GM12891 (cell line): ENCODE results near the gene GOLGA8T.
"Not testable (repeated sequence)": the region's sequence is repeated elsewhere in the genome, so short reads cannot be mapped to it uniquely, and the experiment has no call there.

Experiments
- POLR2AphosphoS5 ChIP-seq: IDR thresholded peaks from 2 replicates; pipeline ENCODE4 v1.6.1; 2011; ENCODE audit warnings: low read depth, low read length, control low read depth
- SPI1 ChIP-seq: IDR thresholded peaks from 2 replicates; pipeline ENCODE4 v1.6.1; 2011; ENCODE audit warnings: low read depth, low read length, control low read depth

GRCh38 chr15:30185495-30185894, 50.6 kb downstream of the GOLGA8T start:
- not testable (repeated sequence) for TF ChIP-seq SPI1, POLR2AphosphoS5
